Right cardiac atrium (tissue), 5 donors: ENCODE measurements around the gene DNAH5. TPM values are rescaled to one million over a fixed set of nuclear protein-coding genes. Genes with fewer than 3 reads are reported as not detected.

Source experiments
- ATAC-seq, 2 donors: fragments of 200-7000 bp; cut with Tn5 transposase; one replicate each; pipeline versions ENCODE4 v1.8.0 to v1.9.1; 2020; ENCODE audit warnings: moderate library complexity in 2 of 2, mild to moderate bottlenecking in 1 of 2
- DNase-seq, 3 donors: peaks; one replicate each; pipeline ENCODE4 v3.0.0-alpha.2; 2020
- H3K27ac ChIP-seq: one replicate; pipeline ENCODE4 v1.5.1; 2013; ENCODE audit warnings: mild to moderate bottlenecking, low read length, control low read depth, moderate library complexity
- H3K27me3 ChIP-seq: one replicate; pipeline ENCODE4 v1.6.1; 2013; ENCODE audit not compliant: control insufficient read depth, insufficient read depth
- H3K4me1 ChIP-seq: one replicate; pipeline ENCODE4 v1.6.1; 2013; ENCODE audit warnings: low read length; ENCODE audit not compliant: control insufficient read depth, insufficient read depth
- H3K4me3 ChIP-seq: one replicate; pipeline ENCODE4 v1.5.1; 2013; ENCODE audit warnings: low read length, control low read depth
- H3K9me3 ChIP-seq: one replicate; pipeline ENCODE4 v1.6.1; 2013; ENCODE audit warnings: low read length; ENCODE audit not compliant: control insufficient read depth
- WGBS: extraction: QIAGEN DNeasy Blood & Tissue Kit; methylation state at CpG from one replicate; pipeline ENCODE4 v1.1.7; 2013; 5-methylcytosine and 5-hydroxymethylcytosine counted together
- intact Hi-C, 4 donors: fragments of 100-400 bp; cut with DNase I; formaldehyde crosslinking; loops; one replicate each; pipeline versions ENCODE4 v1.11.0 to v1.14.0; 2022 to 2023
- polyA plus RNA-seq: library from polyadenylated mRNA; stranded (reverse); fragments of 200-250 nt; gene quantifications from one replicate; pipeline ENCODE4 v1.2.3, GENCODE V29; 2013
- total RNA-seq, 4 donors: library from RNA; stranded (reverse); fragmentation: NEBNext Ultra II Directional; extraction: Animal tissue kit (Norgen Biotek cat#: 25700); gene quantifications; one replicate each; pipeline ENCODE4 v1.2.1, GENCODE V29; 2021
- donor health status: healthy with polysubstance abuse.
- donor health status: DM: no; HTN: yes; CAD: no.
- donor health status: DM: no; HTN: no; CAD: no.
- donor health status: DM: no; HTN: yes; CAD: no; lungs with severe emphysema.
- donor health status: DM: yes; HTN: yes; CAD: no.

Gene DNAH5
- total and polyA plus RNA-seq, 5 donors, result 0.02 to 0.61 (median 0.12) TPM

- no peaks in the 10 kb centered on the region for H3K4me1 ChIP-seq
- H3K9me3 ChIP-seq, result peaks cover 8% of the 10 kb centered on the region
- no peak overlapping the region for H3K4me3 ChIP-seq
- no peaks in the 10 kb centered on the region for H3K27me3 ChIP-seq
- DNase-seq, result no peak
- intact Hi-C loops, result no loop called here
- no peak for ATAC-seq
- H3K27ac ChIP-seq, result no peak overlapping the region
- WGBS, result 50% methylated on average over 3 of the region's 3 CpGs
These were observed 3.0 kb downstream of the DNAH5 start for GRCh38 chr5:13941468-13941867.

GRCh38 chr5:13939638-13940037 is 4.8 kb downstream of the DNAH5 start:
- H3K4me1 ChIP-seq, result no peaks in the 10 kb centered on the region
- intact Hi-C loops, result no loop called here
- no peaks in the 10 kb centered on the region for H3K27me3 ChIP-seq
- ATAC-seq (no peak), DNase-seq (no peak)
- no peak overlapping the region for H3K27ac ChIP-seq
- H3K4me3 ChIP-seq, result no peak overlapping the region
- WGBS, result 64% methylated on average over 8 of the region's 8 CpGs
- peaks cover 5% of the 10 kb centered on the region for H3K9me3 ChIP-seq

GRCh38 chr5:13934921-13935320 is 9.6 kb downstream of the DNAH5 start:
- DNase-seq, result no peak
- Histone ChIP-seq H3K4me1 (no peaks in the 10 kb centered on the region), H3K4me3 (no peak overlapping the region), H3K27me3 (no peaks in the 10 kb centered on the region), H3K9me3 (peaks cover 14% of the 10 kb centered on the region), H3K27ac (no peak overlapping the region)
- ATAC-seq, result no peak
- intact Hi-C loops, result no loop called here
- WGBS, result 71% methylated on average over 1 of the region's 1 CpG

GRCh38 chr5:13934125-13934524 is 10.4 kb downstream of the DNAH5 start:
- no peak overlapping the region for H3K27ac ChIP-seq
- 71% methylated on average over 2 of the region's 2 CpGs for WGBS
- no peaks in the 10 kb centered on the region for H3K27me3 ChIP-seq
- ATAC-seq, result no peak
- intact Hi-C loops, result no loop called here
- no peak for DNase-seq
- peaks cover 13% of the 10 kb centered on the region for H3K9me3 ChIP-seq
- no peak overlapping the region for H3K4me3 ChIP-seq
- no peaks in the 10 kb centered on the region for H3K4me1 ChIP-seq

- no peak for ATAC-seq
- WGBS, result 72% methylated on average over 3 of the region's 3 CpGs
- no peaks in the 10 kb centered on the region for H3K4me1 ChIP-seq
- no peak overlapping the region for H3K27ac ChIP-seq
- H3K9me3 ChIP-seq, result peaks cover 13% of the 10 kb centered on the region
- DNase-seq, result no peak
- intact Hi-C loops, result no loop called here
- no peak overlapping the region for H3K4me3 ChIP-seq
- H3K27me3 ChIP-seq, result no peaks in the 10 kb centered on the region
These were observed 11.9 kb downstream of the DNAH5 start for GRCh38 chr5:13932561-13932960.

- intact Hi-C loops, result no loop called here
- Histone ChIP-seq H3K27me3 (no peaks in the 10 kb centered on the region), H3K9me3 (peaks cover 13% of the 10 kb centered on the region), H3K4me1 (no peaks in the 10 kb centered on the region), H3K27ac (no peak overlapping the region), H3K4me3 (no peak overlapping the region)
- ATAC-seq, result no peak
- no peak for DNase-seq
These were observed 12.5 kb downstream of the DNAH5 start for GRCh38 chr5:13932011-13932410.

- DNase-seq (no peak), ATAC-seq (no peak)
- intact Hi-C loops, result no loop called here
- Histone ChIP-seq H3K4me1 (no peaks in the 10 kb centered on the region), H3K27ac (no peak overlapping the region), H3K27me3 (no peaks in the 10 kb centered on the region), H3K4me3 (no peak overlapping the region), H3K9me3 (peaks cover 13% of the 10 kb centered on the region)
- WGBS, result 68% methylated on average over 8 of the region's 8 CpGs
These were observed 13.8 kb downstream of the DNAH5 start for GRCh38 chr5:13930541-13931171.

GRCh38 chr5:13926731-13927130 is 17.8 kb downstream of the DNAH5 start:
- Histone ChIP-seq H3K4me3 (no peak overlapping the region), H3K27ac (no peak overlapping the region), H3K27me3 (no peaks in the 10 kb centered on the region), H3K4me1 (no peaks in the 10 kb centered on the region), H3K9me3 (peaks cover 5% of the 10 kb centered on the region)
- WGBS, result 82% methylated on average over 4 of the region's 4 CpGs
- ATAC-seq, result no peak
- intact Hi-C loops, result no loop called here
- DNase-seq, result no peak

GRCh38 chr5:13921578-13921977 is 22.9 kb downstream of the DNAH5 start:
- DNase-seq, result no peak
- intact Hi-C loops, result no loop called here
- no peaks in the 10 kb centered on the region for H3K27me3 ChIP-seq
- H3K4me3 ChIP-seq, result no peak overlapping the region
- H3K4me1 ChIP-seq, result no peaks in the 10 kb centered on the region
- H3K27ac ChIP-seq, result no peak overlapping the region
- 18% methylated on average over 2 of the region's 2 CpGs for WGBS
- peaks cover 2% of the 10 kb centered on the region for H3K9me3 ChIP-seq
- ATAC-seq, result no peak

- Histone ChIP-seq H3K27me3 (no peaks in the 10 kb centered on the region), H3K4me3 (no peak overlapping the region), H3K9me3 (peaks cover 1% of the 10 kb centered on the region), H3K27ac (no peak overlapping the region), H3K4me1 (no peaks in the 10 kb centered on the region)
- ATAC-seq (no peak), DNase-seq (no peak)
- intact Hi-C loops, result no loop called here
- 86% methylated on average over 1 of the region's 1 CpG for WGBS
These were observed 24.7 kb downstream of the DNAH5 start for GRCh38 chr5:13919786-13920185.

GRCh38 chr5:13919087-13919486 is 25.4 kb downstream of the DNAH5 start:
- no peaks in the 10 kb centered on the region for H3K4me1 ChIP-seq
- intact Hi-C loops, result no loop called here
- no peak overlapping the region for H3K4me3 ChIP-seq
- H3K9me3 ChIP-seq, result no peaks in the 10 kb centered on the region
- H3K27me3 ChIP-seq, result no peaks in the 10 kb centered on the region
- DNase-seq, result no peak
- no peak overlapping the region for H3K27ac ChIP-seq
- ATAC-seq, result no peak
- 89% methylated on average over 15 of the region's 15 CpGs for WGBS

GRCh38 chr5:13917061-13917460 is 27.4 kb downstream of the DNAH5 start:
- 87% methylated on average over 5 of the region's 5 CpGs for WGBS
- H3K4me1 ChIP-seq, result no peaks in the 10 kb centered on the region

More at GRCh38 chr5:13917061-13917460, 27.4 kb downstream of the DNAH5 start:
- Histone ChIP-seq H3K4me3 (no peak overlapping the region), H3K27ac (no peak overlapping the region), H3K9me3 (no peaks in the 10 kb centered on the region), H3K27me3 (no peaks in the 10 kb centered on the region)
- intact Hi-C loops, result no loop called here
- ATAC-seq, result no peak
- no peak for DNase-seq
